G401.6 (cell line): ENCODE data around the gene PDCD1LG2.
"Not testable (repeated sequence)": the region's sequence is repeated elsewhere in the genome, so short reads cannot be mapped to it uniquely, and the experiment has no call there.

Experiments used
- FAIRE-seq: peaks from 2 replicates; lab custom pipeline; 2012; peaks lifted over from hg19 to GRCh38; lab: Jason Lieb, UNC

Gene PDCD1LG2

DNA sequence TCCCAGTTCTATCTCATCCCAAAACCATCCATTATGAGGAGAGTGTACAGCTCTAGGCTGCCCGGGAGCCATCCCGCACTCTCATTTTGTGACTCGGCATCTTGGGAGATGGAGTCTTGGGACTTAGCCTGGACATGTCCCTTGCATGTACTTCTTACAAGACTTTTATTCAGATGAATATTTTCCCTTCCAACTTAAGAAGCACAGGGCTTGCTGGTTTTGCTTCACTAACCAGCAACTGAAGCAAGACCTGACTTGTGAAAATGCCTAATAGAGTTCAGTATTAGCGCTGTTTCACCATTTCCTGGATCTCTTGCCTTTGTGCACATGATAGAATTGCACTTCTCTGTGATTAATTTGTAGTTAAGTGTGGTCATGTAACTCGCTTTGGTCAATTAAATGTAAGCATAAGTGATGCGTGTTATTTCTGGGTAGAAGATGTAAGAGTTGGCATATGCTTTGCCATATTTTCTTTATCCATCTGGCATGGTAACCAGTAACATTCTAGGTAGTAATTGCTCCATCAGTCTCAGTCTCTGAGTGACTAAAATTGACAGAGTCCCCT, 55.8 kb downstream of the PDCD1LG2 start:
- FAIRE-seq, result no peak

DNA sequence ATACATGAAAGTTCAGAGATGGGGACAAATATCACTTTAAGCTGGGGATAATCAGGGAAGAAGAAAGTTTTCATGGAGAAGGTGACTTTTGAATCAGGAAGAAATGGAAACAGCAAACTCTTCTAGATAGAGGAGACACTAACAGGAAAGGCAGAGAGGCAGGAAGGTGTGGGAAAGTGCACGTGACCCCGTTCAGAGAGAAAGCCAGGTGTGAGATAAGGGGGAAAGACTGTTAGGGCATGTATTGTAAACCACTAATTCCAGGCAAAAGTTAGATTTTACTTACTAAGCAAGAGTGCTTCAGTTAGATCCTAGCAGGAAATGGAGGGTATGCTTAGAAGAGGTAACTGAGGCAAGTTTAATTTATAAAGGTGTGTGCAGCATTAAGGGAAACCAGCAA, 58.5 kb downstream of the PDCD1LG2 start:
- FAIRE-seq, result no peak

- no peak for FAIRE-seq
Measured at GRCh38 chr9:5569409-5569808, 59.1 kb downstream of the PDCD1LG2 start.

DNA sequence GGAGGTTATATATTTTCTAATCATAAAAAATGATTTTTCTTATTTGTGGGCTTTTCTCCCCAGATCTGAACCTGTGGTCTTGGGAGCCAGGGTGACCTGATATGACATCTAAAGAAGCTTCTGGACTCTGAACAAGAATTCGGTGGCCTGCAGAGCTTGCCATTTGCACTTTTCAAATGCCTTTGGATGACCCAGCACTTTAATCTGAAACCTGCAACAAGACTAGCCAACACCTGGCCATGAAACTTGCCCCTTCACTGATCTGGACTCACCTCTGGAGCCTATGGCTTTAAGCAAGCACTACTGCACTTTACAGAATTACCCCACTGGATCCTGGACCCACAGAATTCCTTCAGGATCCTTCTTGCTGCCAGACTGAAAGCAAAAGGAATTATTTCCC, 59.6 kb downstream of the PDCD1LG2 start:
- FAIRE-seq, result no peak

DNA sequence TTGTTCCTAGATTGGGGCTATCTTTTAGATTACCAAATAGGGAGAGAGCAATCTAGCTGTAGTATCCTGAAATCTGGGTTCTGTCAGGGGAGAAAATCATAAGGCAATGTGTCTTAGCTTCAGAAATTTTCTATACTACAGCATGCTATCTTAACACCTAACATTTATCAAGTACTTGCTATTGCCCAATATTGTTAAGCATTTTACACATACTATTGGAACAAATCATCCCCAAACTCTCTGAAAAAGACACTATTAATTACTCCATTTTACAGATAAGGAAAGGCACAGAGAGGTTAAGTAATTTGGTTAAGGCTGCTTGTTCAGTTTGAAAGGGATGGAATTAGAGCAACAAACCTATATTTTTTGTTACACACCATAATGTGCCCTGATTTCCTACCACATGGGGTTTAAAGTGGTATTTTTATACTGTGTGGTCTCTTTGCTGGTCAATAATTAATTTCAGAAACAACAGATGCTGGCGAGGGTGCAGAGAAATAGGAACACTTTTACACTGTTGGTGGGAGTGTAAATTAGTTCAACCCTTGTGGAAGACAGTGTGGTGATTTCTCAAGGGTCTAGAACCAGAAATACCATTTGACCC, 61.4 kb downstream of the PDCD1LG2 start:
- FAIRE-seq, result no peak

GRCh38 chr9:5574097-5574496, 63.8 kb downstream of the PDCD1LG2 start:
- no peak for FAIRE-seq

DNA sequence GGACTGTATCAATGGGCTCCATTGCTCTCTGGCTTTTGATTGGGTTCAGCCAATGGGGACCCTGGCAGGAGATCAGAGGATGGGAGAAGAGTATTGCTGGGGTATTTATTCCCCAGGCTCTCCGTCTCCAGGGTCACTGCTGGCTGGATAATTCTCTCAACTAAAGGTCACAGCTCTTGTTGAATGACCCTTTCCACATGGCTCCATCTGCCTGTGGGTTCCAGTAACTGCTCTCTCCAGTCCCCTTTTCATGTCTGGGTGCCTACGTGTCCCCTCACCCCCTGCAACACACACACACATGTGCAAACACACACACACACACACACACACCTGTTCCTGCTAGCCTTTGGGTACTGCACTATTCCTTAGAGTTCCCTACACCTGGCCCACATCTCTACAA, 64.7 kb downstream of the PDCD1LG2 start:
- FAIRE-seq, result no peak

DNA sequence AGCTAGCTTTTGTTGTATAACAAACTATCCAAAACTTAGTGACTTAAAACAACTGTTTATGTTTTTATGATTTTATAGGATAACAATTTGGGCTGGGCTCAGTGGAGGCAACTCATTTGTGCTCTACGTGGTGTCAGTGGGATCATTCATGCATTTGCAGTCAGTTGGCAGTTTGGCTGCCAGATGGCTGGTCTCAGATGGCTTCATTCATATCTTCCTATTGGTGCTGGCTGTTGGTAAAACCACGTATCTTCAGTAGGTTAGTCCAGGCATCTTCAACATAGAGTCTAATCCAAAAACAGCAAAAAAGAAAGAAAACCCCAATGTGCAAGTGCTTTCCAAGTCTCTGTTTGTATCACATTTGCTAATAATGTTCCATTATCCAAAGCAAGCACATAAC, 66.9 kb downstream of the PDCD1LG2 start:
- no peak for FAIRE-seq

DNA sequence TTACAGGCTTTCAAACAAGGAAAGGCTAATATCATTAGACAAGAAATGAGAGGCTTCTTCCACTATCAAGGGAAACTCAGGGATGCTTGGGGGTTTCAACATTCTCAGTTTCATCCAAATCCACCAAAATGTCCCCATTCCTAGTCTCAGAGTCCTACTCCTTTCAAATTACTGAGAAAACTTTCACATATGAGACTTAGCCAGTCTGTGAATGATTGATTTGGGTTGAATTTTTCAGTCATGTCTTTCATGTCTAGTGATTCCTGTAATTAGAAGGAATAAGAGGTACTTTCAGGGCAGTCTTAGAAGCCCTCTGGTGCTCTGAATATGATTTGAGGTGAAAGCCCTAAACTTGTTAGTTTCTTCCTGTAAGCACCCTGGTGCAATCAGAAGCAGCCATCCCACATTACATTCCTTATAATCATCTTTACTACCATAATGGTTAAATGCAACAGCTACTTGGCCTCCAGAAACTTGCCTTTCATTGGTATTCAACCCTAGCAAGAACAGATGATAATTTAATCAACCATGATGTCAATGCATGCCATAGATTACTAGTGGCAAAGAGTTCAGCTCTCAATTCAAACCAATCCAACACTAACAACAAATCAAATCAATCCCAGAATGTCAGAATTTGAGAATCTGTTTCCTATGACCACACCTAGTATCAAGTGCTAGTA, 67.8 kb downstream of the PDCD1LG2 start:
- FAIRE-seq, result no peak

DNA sequence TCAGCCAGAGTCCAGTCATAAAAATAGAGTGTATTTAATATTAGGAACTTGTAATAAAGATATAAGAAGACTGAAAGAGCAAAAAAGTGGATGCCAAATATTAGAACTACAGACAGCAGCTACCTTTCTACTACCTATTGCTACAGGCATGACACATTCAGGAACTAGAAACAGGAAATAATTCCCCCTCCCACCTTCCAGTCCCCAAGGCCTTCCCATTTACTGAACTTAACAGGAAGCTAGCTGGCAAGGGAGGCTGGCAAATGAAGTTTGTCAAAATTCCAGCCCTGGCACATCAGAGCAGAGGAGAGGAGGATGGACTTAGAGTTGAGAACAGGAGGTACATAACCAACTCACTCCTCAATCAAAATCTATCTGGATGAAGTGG, 68.4 kb downstream of the PDCD1LG2 start:
- FAIRE-seq, result no peak

GRCh38 chr9:5579881-5580280, 69.5 kb downstream of the PDCD1LG2 start:
- no peak for FAIRE-seq

GRCh38 chr9:5580650-5581049, 70.3 kb downstream of the PDCD1LG2 start:
- FAIRE-seq, result no peak

GRCh38 chr9:5581706-5582105, 71.4 kb downstream of the PDCD1LG2 start:
- FAIRE-seq, result not testable (repeated sequence)

GRCh38 chr9:5582835-5583195, 72.5 kb downstream of the PDCD1LG2 start:
- FAIRE-seq, result no peak

- no peak for FAIRE-seq
Measured at GRCh38 chr9:5586391-5586802, 76.1 kb downstream of the PDCD1LG2 start.

DNA sequence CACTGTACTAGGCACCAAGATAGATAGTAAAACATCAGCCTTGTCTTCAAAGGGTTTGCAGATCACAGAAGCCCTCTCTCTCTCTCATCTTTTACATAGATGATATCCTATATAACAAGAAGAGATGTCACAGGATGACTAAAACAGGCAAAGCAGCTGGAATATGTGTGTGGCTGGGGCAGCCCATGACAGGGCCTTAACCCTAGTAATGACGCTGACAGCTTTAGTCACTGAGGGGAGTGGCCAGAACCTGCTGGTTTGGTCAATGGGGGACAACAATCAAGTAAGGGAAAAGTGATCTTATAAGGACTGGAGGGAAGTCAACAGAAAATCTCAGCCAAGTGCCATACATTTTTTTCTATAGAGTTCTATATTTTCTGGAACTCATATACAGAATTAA, 76.7 kb downstream of the PDCD1LG2 start:
- no peak for FAIRE-seq

DNA sequence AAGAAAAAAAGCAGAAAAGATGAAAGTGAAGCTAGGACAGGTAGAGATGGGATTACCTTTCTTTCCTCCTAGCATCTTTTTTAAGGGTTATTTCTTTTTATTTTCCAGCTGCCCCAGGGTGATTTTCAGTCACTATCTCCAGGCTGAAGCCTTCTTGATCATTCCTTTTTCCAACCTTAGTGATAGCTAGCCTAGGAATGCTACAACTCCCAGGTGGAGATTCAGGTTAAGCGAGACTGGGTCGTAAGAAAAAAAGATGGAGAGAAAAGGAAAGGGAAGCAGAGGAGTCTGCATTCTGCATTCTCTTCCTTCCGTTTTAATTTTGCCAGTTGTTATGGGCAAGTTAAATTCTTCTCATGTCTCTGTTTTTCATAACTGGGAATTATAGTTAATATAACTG, 81.9 kb downstream of the PDCD1LG2 start:
- FAIRE-seq, result no peak

DNA sequence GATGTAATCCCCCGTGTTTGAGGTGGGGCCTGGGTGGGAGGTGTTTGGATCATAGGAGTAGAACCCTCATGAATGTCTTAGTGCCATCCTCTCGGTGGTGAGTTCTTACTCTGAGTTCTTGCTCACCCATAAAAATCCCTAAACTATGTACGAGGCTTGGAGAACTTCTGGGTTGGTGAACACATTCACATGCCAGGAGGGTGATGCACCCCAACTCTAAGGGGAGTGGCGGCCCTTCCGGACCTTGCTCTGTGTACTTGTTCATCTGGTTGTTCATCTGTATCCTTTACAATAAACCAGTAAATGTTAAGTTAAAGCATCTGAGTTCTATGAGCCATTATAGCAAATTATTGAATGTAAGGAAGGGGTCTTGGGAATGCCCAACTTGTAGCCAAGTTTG, 82.6 kb downstream of the PDCD1LG2 start:
- FAIRE-seq, result no peak

GRCh38 chr9:5593904-5594303, 83.6 kb downstream of the PDCD1LG2 start:
- no peak for FAIRE-seq

GRCh38 chr9:5596173-5596572, 85.8 kb downstream of the PDCD1LG2 start:
- FAIRE-seq, result no peak

DNA sequence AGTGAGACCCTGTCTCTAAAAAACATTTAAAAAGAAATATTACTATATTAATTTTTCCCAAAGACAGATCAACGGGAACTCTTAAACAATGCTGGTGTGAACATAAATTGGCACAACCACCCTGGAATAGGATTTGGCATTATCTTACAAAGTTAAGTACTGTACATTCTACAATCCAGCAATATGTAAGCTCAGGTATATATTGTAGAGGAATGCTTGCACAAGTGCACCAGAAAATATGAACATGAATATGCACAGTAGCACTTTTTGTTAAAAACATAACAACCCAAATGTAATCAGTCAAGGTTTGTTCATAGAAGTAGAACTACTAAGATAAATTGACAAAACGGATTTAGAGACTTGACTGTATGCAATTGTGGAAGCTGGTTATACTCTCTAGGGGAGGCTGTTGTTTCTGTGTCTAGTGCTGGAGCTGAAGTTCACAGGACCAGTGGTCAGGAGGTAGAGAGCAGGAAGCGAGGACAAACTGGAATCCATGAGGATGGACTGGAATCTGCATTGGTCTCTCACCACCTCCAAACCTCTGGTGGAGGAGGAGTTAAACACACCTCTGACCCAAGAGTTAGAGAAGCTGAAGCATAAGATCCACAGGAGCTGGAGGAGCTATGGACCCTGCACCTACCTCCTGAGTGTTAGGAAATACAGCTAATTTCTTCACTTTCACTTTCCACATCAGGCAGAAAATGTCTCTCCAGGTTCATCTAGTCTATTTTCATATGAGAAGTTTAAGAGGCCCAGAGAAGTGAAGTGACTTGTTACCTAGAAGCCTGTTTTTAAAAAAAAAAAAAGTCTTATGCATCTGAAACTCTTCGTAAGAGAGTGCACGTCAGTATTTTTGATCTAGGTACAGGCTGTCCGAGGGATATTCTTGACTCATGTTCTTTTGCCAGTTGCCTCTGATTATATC, 98.2 kb downstream of the PDCD1LG2 start:
- FAIRE-seq, result peak; percentile 70

DNA sequence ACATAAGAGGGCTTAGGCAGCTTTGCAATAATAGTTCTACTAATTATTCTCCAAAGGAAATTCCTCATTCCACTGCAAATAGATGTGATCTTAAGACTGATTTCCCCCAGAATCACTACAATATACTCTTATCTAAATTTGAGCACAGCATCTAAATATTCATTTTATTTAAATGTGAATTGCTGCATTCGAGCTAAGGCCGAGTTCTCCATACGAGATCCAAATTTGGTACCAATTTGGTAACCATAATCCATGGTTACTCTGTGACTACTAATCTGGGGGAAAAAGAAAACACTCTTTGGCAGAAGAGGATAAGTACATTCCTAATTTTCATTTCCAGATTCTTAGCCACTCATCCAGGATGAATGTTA, 98.9 kb downstream of the PDCD1LG2 start:
- no peak for FAIRE-seq

GRCh38 chr9:5610491-5610890, 100.2 kb downstream of the PDCD1LG2 start:
- no peak for FAIRE-seq
